GM18520 (cell line): ENCODE results near the gene OR10D3.
"Not testable (repeated sequence)": the region's sequence is repeated elsewhere in the genome, so short reads cannot be mapped to it uniquely, and the experiment has no call there.

Experiments
- ATAC-seq: cut with Tn5 transposase; IDR thresholded peaks from one replicate; pipeline ENCODE4 v1.9.1; 2021; ENCODE audit not compliant: unreplicated experiment

OR10D3 gene

GRCh38 chr11:124183068-124183467, at the start of gene OR10D3:
Gene OR10D3 (plus strand): TSS chr11:124183345. CDS start chr11:124185270, 1,925 bp downstream.
- no peak for ATAC-seq

- no peak for ATAC-seq
These were observed 40.1 kb upstream of the OR10D3 start for GRCh38 chr11:124143034-124143433.

- ATAC-seq: no peak
These were observed 35.2 kb upstream of the OR10D3 start for GRCh38 chr11:124147951-124148350.

GRCh38 chr11:124150684-124151083, 32.5 kb upstream of the OR10D3 start:
- no peak for ATAC-seq

- no peak for ATAC-seq
These were observed 30.3 kb upstream of the OR10D3 start for GRCh38 chr11:124152770-124153407.

- no peak for ATAC-seq
These were observed 29.3 kb upstream of the OR10D3 start for GRCh38 chr11:124153821-124154220.

- ATAC-seq: no peak
These were observed 23.7 kb upstream of the OR10D3 start for GRCh38 chr11:124159481-124159880.

GRCh38 chr11:124160986-124161385, 22.2 kb upstream of the OR10D3 start:
- no peak for ATAC-seq

GRCh38 chr11:124167826-124168231, 15.3 kb upstream of the OR10D3 start:
- no peak for ATAC-seq

- no peak for ATAC-seq
These were observed 14.3 kb upstream of the OR10D3 start for GRCh38 chr11:124168796-124169195.

GRCh38 chr11:124170315-124170714, 12.8 kb upstream of the OR10D3 start:
- not testable (repeated sequence) for ATAC-seq

GRCh38 chr11:124170801-124171586, 12.2 kb upstream of the OR10D3 start:
- no peak for ATAC-seq

GRCh38 chr11:124172101-124172500, 11.0 kb upstream of the OR10D3 start:
- ATAC-seq: no peak

- ATAC-seq: no peak
These were observed 10.5 kb upstream of the OR10D3 start for GRCh38 chr11:124172599-124172998.

GRCh38 chr11:124174001-124174583, 9.1 kb upstream of the OR10D3 start:
- no peak for ATAC-seq

- no peak for ATAC-seq
These were observed 6.0 kb upstream of the OR10D3 start for GRCh38 chr11:124176925-124177715.

- no peak for ATAC-seq
These were observed 3.8 kb upstream of the OR10D3 start for GRCh38 chr11:124179310-124179709.

- no peak for ATAC-seq
These were observed 7.4 kb downstream of the OR10D3 start for GRCh38 chr11:124190298-124191139.

GRCh38 chr11:124193221-124194010, 10.3 kb downstream of the OR10D3 start:
- ATAC-seq: no peak
